T follicular helper cell (primary cell): ENCODE data around the gene MEIS1.

Source experiments
- DNase-seq: peaks from one replicate; pipeline ENCODE4 v3.0.0-alpha.2; 2020; ENCODE audit warnings: low read depth

The MEIS1 gene

GRCh38 chr2:66580166-66581049, 145.5 kb downstream of the MEIS1 start:
- no peak for DNase-seq

- DNase-seq: no peak
These were observed 146.6 kb downstream of the MEIS1 start for GRCh38 chr2:66581339-66582103.

- no peak for DNase-seq
These were observed 147.4 kb downstream of the MEIS1 start for GRCh38 chr2:66582104-66582986.

- no peak for DNase-seq
These were observed 148.3 kb downstream of the MEIS1 start for GRCh38 chr2:66582987-66583880.

- no peak for DNase-seq
These were observed 149.0 kb downstream of the MEIS1 start for GRCh38 chr2:66583881-66584280.

GRCh38 chr2:66585587-66585986, 150.7 kb downstream of the MEIS1 start:
- DNase-seq: no peak

GRCh38 chr2:66587216-66587615, 152.3 kb downstream of the MEIS1 start:
- DNase-seq: no peak

- no peak for DNase-seq
These were observed 159.1 kb downstream of the MEIS1 start for GRCh38 chr2:66594001-66594400.

- no peak for DNase-seq
These were observed 160.6 kb downstream of the MEIS1 start for GRCh38 chr2:66595556-66595955.

- no peak for DNase-seq
These were observed 161.3 kb downstream of the MEIS1 start for GRCh38 chr2:66596256-66596655.

- no peak for DNase-seq
These were observed 166.7 kb downstream of the MEIS1 start for GRCh38 chr2:66601624-66602023.

GRCh38 chr2:66602341-66602740, 167.4 kb downstream of the MEIS1 start:
- no peak for DNase-seq

- DNase-seq: no peak
These were observed 169.4 kb downstream of the MEIS1 start for GRCh38 chr2:66604326-66604725.

GRCh38 chr2:66604976-66605375, 170.1 kb downstream of the MEIS1 start:
- DNase-seq: no peak

- DNase-seq: no peak
These were observed 172.2 kb downstream of the MEIS1 start for GRCh38 chr2:66607152-66607551.
